HG03139 (cell line): Measurements from ENCODE around the gene SLC30A7.
"Not testable (repeated sequence)": the region's sequence is repeated elsewhere in the genome, so short reads cannot be mapped to it uniquely, and the experiment has no call there.

ENCODE experiments used
- ATAC-seq: cut with Tn5 transposase; IDR thresholded peaks from one replicate; pipeline ENCODE4 v1.9.1; 2021; ENCODE audit not compliant: unreplicated experiment

The SLC30A7 gene, protein sequence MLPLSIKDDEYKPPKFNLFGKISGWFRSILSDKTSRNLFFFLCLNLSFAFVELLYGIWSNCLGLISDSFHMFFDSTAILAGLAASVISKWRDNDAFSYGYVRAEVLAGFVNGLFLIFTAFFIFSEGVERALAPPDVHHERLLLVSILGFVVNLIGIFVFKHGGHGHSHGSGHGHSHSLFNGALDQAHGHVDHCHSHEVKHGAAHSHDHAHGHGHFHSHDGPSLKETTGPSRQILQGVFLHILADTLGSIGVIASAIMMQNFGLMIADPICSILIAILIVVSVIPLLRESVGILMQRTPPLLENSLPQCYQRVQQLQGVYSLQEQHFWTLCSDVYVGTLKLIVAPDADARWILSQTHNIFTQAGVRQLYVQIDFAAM

DNA sequence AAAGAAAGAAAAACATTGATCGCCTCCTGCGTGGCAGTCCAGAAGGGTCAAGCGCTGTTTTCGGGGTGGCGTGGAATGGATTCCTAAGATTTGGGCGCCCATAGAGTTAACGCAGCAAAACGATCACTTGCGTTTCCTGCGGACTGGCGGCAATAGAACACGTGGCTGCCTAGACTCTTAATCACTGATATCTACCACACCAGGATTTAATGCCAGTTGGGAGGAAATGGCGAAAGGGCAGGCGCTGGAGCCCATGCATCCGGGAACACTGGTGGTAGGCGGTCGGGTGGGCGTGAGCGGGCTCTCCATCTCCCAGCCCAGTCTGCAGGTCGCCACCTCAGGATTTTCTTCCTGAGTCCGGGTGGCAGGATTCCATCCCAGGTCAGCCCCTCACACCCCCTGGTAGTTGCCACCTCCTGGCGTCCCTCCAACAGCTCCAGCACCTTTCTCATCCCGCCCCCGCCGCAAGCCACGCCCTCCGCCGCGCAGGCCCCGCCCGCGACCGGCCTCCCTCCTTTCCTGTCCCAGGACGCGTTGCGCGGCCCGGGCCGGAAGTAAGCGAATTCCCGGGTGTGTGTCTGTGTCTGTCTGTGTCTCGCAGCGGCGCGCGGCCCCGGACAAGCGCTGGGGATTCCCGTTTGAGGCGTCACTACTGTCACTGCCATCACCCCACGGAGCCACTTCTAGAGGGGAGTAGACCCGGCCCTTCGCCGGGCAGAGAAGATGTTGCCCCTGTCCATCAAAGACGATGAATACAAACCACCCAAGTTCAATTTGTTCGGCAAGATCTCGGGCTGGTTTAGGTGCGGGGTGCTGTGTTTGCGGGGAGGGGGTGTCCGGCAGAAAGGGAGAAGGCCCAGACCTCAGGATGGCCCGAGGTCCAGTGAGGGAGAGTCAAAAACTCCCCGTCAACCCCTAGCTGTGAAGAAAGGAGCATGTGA is at the start of gene SLC30A7:
Gene SLC30A7 (plus strand): TSS at position 551 of the 941 bp plus-strand sequence. CDS start 173 bp downstream, at position 724.
- peak; percentile 70 for ATAC-seq

DNA sequence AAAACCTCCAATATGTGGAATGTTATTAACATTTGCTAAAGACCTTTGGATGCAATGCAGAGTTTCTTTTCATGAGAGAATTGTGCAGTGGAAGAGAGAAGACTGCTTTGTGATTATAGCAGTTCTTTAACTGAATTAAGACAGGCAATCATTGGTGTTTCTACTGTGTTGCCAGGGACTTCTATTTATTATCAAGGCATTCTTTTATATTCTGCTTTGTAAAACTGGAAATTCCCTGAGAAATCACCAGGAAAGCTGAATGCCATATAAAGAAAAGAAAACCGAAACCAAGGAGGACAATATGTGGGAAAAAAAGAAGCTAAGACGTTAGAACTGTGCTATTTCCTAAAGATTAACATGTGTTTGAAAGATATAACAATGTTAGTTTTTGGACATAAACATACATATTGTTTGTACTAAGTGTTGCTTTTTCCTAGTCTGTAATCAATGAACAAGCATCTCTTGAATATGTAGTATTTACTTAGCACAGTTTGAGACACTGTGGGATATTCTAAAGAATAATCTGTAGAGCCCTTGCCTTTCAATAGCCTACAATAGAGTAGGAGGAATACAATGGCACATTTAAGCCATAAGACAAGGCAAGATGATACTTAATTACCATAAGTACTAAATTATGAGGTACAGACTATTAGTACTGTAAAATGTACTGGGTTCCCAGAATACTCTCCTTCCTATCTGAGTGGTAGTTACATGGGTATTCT is 48.4 kb upstream of the SLC30A7 start:
- ATAC-seq = no peak

DNA sequence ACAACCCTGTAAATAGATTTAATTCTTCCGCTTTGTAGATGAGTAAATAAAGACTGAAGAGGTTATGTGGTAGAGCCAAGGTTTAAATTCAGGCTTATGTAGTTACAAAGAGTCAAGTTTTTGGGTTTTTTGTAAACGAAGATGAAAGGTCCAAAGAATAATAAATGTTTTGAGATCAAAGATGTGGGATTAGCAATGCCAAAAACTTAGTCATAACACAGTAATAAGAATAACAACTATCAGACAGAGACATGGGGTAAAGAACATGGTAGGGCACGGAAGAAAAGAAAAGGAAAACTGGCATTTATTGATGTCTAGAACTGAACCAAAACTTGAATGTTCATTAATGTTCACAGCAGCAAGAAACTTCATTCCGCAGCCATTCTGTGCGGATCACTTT is 44.2 kb upstream of the SLC30A7 start:
- no peak for ATAC-seq

DNA sequence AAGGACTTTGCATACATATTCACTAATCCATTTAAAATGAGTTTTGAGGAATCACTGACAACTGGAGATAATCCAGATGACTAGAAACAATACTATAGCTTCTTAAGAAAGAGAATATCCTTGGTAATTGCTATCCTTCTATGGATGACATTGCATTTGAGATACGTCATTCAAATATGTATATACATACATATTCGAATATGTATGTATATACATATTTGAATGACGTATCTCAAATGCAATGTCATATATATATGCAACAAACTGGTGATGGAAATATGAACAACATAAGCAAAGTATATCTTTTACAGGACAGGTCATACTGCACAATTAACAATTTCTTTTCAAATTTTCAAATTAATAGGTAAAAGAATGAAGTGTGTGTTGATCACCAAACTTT is 42.9 kb upstream of the SLC30A7 start:
- no peak for ATAC-seq

DNA sequence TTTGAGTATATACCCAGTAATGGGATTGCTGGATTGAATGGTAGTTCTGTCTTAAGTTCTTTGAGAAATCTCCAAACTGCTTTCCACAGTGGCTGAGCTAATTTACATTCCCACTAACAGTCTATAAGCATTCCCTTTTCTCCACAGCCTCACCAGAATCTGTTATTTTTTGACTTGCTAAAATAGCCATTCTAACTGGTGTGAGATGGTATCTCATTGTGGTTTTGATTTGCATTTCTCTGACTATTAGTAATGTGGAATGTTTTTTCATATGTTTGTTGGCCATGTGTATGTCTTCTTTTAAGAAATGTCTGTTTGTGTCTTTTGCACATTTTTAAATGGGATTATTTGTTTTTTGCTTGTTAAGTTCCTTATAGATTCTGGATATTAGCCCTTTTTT is 40.8 kb upstream of the SLC30A7 start:
- not testable (repeated sequence) for ATAC-seq

DNA sequence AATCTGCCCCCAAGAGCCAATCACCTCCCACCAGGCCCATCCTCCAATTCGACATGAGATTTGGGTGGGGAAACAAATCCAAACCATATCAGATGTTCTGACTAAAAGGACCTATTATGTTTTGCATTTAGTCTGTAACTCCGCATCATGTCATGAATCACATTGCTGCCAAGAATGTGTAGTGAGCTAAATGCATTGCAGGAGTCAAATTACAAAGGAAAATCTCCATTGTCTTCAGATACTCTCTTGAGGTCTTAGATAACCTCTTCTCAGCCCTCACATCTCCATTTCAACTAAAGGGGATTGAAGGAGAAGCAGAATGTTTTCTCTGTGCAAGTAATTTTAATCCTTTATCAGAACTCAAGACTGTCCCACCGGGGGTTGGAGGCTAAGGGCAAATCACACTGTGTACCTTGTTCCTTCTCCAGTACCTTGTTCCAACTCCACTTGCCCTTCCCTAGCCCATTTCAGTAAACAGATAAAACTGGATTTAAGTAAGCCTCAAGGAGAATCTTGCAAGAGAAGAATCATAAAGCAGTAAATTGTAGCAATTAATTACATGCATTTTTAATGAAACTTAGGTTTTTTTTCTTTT is 35.4 kb upstream of the SLC30A7 start:
- ATAC-seq = no peak

DNA sequence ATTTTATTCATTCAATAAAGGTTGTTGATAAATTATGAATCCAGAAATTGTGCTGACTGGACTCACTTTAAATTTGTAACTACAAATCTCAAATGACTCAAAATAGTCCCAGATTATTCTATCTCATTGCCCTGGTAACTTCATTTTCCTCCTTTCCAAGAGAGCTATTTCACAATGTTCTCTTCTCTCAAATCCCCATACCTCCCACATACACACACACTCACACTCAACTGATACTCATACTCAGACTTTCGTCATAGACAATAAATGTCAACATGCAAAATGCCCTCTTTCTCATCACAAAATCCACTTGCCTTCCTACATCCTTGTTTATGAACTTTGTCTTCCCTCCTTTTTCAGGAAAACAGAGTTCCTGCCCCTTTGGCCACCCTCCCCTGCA is 34.5 kb upstream of the SLC30A7 start:
- no peak for ATAC-seq

DNA sequence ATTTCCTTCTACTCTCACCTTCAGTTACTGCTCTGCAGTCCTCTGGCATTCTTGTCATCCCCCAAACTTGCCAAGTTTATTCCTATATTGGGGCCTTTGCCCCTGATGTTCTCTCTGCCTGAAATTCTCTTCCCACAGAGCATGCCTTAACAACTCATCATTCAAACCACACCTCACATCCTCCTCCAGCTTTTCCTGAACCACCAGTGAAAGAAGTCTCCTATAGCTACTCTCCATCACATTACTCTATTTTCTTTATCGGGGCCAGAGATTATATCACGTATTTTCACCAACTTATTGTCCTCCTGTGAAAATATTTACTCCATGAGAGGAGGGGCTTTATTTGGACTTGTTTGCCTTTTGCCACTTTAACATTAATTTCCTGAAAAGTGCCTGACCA is 33.3 kb upstream of the SLC30A7 start:
- no peak for ATAC-seq

DNA sequence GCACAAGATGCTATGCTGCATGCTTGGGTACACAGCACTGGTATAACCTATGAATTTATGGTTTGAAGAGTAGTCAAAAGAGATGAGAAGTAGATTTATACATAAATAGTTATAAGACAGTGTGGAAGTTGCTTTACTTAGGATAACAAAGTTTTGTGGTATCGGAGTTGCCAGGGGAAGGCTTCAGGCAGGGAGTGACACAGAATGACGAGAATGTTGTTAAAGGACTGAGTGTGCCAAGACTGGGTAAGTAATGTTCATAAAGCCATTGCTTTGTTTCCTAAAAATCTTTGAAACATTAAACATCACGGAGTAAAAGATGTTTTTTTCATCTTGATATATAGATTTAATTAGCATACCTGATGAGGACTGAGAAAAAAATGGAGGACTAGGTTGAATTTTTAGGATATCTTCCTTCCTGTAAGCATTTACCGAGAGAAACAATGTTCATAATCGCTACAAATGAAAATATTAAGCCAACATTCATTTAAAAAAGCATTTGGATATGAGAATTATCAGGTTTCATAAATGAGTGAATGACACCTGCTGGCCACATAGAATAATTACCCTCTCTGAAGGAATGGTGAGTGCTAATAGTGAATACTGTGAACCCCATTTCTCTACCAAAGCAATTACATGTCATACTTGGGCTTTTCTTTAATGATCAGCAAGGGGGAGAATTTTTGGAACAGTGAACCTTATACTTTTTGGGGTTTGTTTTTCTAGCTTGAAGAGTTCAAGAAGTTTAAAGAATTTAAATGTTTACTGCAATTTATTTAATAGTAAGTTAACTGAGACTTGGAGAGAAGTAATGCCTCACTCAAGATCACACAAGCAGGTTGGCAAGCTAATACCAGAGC is 29.6 kb upstream of the SLC30A7 start:
- ATAC-seq = peak; percentile 70

DNA sequence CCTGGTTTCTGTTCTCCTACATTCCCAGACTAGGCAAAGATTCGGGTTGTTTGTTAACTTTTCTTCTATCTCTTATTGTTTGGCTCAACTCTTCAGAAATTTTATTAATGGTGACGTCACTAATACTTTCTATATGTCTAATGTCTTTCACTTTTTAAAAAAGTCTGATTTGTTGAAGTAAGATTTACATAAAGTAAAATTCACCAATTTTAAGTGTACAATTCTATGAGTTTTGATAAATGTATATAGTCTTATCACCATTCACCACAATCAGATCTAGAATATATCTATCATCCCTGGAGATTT is 29.0 kb upstream of the SLC30A7 start:
- no peak for ATAC-seq

DNA sequence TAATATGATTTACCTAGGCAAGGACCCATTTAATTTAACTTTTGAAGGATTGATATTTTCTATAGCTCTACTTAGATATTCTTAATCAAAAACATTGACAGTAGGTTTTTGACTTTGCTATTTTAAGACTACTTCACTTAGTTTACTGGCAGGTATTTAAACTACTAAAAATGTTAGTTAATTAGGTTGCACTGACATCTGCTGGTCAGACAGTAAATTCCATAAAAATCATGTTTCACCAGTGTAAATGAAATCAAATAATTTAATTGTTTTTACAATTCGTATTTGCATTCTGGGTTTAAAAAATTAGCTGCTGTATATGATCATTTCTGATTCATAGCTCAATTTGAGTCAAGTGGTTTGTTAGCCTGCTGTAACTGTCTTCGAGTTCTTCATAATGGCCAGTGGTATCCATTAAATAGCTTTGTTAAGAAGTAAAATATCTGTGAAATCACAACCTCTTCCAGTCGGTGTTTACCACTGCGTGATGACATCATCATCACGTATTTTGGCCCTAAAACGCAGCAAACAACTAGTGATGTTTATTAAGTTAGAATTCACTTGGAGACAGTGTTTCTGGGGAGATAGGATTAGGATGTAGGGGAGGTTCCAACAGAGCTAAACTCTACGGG is 27.4 kb upstream of the SLC30A7 start:
- no peak for ATAC-seq

DNA sequence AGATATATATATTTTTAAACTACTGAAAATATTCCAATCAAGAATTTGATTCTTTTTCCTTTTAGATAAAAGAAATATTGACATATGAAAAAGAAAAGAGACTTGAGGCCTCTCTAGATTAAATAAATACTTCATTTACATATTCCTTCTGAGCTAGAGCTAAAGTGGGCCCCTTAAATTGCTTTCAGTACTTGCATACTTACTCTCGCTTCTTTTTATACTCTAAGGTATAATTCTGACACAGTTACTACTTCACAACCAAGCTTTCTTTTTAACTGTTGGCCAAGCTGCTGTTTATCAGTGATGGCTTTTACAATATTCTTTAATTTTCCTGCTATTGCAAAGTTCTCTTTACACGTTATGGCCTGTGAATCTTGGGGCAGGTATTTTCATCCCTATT is 25.9 kb upstream of the SLC30A7 start:
- ATAC-seq = no peak

DNA sequence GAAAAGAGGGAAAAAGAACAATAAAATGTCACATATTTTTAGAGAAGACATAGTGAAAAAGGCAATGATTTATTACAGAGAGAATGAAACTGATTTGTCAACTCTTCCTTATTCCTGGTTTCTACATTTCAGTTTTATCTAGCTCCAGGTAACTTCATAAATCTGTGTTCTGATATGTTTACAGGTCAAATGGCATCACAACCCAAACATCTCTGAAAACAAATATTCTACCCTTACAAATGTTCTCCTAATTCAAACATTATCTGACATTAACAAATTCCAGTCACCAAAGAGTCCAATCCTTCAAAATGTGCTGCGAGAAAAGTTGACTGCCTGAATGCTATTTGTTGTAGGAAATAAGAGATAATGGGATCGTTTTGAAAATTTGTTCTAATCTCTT is 21.5 kb upstream of the SLC30A7 start:
- ATAC-seq = no peak

DNA sequence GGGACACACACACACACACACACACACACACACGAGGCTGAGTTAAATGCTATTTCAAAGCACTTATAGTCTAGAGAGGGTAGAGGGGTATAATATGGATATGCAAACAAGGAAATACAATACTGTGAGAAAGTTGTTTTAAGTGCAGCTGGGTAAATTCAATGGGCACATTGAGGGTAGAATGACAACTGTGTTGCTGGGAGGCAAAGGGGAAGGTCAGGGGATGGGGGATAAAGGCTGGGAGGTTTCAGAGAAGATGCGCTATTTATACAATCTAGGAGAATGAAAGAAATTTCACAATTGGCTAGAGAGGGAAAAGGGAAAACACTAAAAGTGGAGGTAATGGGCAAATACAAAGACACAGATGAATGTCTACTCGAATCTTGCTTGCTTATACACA is 20.7 kb upstream of the SLC30A7 start:
- no peak for ATAC-seq

DNA sequence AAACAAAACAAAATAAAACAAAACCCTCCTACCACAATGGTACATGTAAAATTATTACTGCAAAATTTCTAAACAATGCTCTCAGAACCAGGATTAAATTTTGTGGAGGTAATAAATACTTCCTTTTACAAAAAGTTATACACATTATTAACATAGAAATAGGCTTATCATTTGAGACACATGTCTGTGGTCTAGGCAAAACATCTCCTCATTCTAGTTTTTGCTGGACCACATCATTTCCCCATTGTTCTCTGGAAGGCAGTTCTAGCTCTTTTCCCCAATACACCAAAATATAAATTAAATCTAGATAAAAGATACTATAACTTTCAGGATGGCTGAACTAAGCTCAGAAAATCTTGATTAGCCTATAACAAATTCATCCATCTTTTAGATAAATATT is 19.6 kb upstream of the SLC30A7 start:
- ATAC-seq = no peak

DNA sequence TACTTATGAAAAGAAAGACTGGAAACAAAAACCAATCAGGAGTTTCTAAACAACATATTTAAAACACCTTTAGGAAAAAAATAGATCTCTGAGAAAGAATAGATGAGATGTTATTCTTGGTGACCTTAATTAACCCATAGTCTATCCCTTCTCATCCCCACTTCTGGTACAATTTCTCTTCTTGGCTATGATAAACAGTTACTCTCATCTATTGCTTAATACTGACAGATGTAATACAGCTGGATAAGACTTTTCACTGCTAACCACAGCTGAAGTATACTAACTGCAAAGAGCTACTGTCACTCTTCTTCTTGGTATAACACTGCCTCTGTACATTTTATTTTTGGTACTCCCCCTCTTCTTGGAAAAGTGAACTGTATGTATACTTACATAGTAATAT is 16.5 kb upstream of the SLC30A7 start:
- ATAC-seq = no peak

DNA sequence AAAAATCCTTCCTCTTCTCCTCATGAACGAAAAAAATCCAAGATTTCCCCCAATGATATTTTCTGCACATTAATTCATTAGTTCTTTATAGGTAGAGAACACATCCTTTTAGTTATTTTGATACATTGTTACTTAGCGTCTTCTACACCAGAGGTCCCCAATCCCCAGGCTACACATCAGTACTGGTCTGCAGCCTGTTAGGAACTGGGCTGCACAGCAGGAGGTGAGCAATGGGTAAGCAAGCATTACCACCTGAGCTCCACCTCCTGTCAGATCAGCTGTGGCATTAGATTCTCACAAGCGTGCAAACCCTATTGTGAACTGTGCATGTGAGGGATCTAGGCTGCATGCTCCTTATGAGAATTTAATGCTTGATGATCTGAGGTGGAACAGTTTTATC is 14.2 kb upstream of the SLC30A7 start:
- ATAC-seq = no peak

DNA sequence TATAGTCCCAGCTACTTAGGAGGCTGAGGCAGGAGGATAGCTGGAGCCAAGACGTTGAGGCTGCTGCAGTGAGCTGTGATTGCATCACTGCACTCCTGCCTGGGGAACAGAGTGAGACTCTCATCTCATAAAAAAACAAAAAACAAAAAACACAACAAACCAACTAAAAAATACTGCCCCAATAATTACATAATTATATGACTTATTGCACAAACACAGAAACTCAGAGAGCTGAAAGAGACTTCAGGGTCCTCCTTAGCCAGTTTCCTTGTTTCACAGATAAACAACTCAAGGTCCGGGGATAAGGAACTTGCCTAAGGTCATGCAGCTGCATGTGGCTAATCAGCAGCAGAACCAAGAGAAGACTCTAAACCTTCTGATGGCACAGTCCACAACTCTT is 13.2 kb upstream of the SLC30A7 start:
- ATAC-seq = no peak

DNA sequence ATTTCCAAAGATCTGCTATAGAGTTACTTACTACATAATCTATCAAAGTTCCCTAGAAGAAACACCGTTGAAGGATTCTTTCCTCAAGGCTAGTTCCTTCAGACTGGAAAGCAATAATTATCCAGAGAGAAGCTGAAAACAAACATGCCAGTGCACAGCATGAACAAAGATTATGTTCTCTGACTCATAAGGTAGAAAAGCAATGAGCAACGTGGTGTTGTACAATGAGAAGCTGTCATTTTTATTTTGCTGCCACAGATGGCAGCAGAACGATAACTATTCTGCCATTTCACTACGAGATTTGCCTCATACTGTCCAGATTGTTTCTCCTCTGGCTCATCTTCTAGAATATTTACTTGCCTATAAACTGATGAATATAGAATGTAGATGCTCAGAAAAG is 11.9 kb upstream of the SLC30A7 start:
- no peak for ATAC-seq

DNA sequence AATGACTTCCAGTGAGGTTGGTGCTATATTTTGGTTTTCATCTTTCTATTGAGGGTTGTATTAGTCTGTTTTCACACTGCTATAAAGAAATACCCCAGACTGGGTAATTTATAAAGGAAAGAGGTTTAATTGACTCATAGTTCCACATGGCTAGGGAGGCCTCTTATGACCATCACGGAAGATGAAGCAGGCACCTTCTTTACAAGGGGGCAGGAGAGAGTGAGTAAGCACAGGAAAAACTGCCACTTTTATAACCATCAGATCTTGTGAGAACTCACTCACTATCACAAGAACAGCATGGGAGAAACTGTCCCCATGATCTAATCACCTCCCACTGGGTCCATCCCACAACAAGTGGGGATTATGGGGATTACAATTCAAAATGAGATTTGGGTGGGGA is 6.9 kb upstream of the SLC30A7 start:
- ATAC-seq = not testable (repeated sequence)
